Pulmonary artery endothelial cell (primary cell): Measurements from ENCODE around the gene SH3GL1. TPM values are rescaled to one million over a fixed set of nuclear protein-coding genes. Genes with fewer than 3 reads are reported as not detected.

ENCODE experiments used
- DNase-seq: peaks from one replicate; pipeline ENCODE4 v3.0.0-alpha.2; 2011; ENCODE audit warnings: low read depth, low spot score
- total RNA-seq: library from RNA; depleted of rRNA; stranded (reverse); fragments of >200 nt; gene quantifications from 2 replicates; pipeline ENCODE4 v1.2.3, GENCODE V29; 2014

The SH3GL1 gene
- total RNA-seq, 1 donor from 2014 or later, result 48.3 TPM

- no peak for DNase-seq
Observed at GRCh38 chr19:4399812-4400134, 574 bp downstream of the SH3GL1 start.

- DNase-seq, result no peak
Observed at GRCh38 chr19:4396949-4397783, 3.2 kb downstream of the SH3GL1 start.

DNA sequence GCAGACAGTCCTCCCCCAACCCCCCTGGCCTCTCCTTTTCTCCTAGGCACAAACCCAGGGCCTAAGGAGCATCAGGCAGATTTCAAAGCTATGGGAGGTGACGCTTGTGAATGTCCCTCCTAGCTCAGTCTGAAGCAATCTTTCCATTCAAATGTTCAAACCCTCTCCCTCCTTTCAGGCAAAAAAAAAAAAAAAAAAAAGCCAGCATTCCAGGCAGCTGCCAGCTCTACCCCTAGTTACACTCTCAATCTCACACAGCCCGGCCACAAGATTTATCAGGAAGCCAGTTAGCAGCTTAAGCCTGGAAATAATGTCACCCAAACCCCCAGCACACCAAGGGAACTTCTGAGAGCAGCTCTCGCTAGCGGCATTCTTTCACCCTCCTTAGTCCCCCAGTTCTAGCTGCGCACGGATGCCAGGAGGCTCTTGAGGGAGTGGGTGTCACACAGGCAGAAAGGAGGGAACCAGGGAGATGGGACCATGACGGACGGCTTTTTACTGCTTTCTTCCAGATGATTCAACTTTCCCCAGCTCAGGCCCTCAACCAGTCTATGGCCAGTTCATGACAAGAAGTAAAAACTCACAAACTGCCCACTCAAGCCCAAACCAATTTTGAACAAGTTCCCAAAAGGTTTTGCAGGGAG lies 6.3 kb downstream of the SH3GL1 start:
- DNase-seq, result no peak

DNA sequence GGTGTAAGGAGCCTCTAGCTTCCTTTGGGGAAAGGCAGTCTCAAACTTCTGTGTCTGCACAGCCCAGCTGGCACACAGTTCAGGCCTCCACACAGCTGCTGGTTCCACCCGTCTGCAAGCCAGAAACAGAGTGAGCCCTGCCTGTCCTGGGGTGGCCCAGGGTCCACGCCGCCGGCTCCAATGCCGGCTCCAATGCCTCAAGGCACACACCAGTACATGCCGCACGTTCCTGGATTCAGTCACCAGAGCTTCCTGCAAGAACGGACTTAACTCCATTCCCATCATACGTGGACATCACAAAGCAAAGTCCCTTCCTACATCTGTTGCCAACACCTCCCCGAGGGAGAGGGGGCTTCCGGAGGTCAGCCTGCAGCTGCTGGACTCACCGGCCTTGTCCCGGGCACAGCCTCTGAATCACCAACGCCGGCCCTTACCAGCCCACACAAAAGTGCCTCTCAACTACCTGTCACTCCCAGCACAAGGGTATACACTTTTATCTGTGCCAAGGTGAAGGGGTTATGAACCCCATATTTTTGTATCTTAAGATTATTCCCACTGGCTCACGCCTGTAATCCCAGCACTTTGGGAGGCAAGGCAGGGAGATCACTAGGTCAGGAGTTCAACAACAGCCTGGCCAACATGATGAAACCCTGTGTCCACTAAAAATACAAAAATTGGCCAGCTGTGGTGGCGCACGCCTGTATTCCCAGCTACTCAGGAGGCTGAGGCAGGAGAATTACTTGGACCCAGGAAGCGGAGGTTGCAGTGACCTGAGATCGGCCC lies 8.5 kb downstream of the SH3GL1 start:
- DNase-seq, result peak; percentile 100

DNA sequence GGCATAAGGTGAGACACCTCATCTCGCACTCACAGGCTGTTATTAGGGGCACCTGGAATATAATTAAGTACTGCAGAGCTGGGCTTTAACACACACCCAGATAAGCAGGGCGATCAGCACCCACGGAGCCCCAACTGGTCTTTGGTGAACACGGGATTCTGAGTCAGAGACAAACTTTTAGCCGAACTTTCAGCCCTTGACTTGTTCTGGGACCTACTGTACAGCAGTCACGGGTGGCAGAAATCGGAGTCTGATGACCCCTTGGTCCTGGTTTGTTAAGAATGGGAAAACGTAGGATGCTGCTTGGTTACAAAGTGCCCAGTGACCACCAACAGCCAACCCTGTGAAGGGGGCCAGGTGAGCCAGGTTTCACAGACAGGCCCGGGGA lies 9.0 kb downstream of the SH3GL1 start:
- no peak for DNase-seq

DNA sequence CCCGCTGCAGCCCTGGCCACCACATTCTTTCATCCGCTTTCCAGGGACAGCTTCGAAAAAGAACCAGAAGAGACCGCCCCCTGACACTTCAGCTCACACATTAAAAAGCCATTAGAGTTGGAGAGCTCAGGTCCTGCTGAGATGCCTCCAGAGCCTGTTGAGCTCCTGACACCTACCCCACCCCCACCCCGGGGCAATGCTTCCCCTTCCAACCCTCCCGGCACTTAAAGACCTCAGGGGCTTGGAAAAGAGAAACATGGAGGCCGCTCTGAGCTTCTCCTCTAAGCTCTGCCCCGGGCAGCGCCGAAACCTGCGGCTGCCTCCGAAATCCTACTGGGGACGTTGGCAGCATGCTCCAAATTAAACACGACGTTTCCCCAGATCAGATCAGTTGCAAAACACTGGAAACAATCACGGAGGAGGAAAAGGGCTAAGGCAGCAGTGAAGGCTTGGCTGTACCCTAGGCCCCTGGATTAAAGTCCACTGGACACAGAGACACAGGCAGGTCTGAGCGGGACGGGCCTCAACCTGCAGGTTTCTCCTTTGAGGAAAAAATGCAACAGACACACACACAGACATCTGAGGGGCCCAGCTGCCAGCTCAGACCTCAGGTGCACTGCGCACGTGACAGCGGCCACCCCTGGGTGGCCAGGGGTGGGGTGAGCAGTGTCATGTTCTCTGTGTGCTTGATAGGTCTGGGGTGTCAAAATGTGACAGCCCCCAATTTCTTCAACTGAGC lies 9.6 kb downstream of the SH3GL1 start:
- DNase-seq, result no peak

GRCh38 chr19:4390017-4390566 lies 10.3 kb downstream of the SH3GL1 start:
- DNase-seq, result peak; percentile 71

- DNase-seq, result no peak
Observed at GRCh38 chr19:4389511-4390016, 10.8 kb downstream of the SH3GL1 start.

GRCh38 chr19:4389064-4389375 lies 11.3 kb downstream of the SH3GL1 start:
- DNase-seq, result no peak

DNA sequence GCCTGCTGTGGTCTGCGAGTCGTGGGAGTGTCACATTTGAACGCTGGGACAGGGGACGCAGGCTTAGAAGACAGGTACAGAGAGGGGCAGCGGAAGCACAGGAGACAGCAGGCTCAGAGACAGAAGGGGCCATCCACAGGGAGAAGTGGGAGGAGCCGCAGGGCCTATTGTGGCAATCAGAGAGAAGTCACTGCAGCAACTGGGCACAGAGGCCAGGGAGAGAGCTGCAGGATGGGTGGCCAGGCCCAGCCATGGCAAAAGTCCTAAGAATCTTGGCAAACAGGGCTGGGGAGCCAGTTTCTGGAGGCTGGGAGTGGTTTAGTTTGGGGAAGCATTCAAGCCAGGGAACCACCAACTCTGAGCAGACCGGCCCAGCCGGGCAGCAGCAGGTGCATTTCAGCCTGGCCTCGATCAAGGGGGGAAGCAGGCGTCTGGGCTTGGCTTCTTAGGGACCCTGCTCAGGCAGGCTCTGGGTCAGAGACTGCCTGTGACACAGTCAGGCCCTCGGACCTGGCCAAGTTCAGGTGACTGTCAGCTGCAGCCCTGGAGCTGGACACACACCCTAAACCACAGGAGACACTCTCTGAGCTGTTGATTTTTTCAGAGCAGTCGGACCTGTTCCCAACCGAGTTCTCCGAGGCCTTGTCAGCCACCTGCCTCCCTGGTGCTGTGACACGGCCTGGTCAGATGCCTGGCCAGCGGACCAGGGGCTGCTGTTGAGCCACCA lies 11.8 kb downstream of the SH3GL1 start:
- no peak for DNase-seq

DNA sequence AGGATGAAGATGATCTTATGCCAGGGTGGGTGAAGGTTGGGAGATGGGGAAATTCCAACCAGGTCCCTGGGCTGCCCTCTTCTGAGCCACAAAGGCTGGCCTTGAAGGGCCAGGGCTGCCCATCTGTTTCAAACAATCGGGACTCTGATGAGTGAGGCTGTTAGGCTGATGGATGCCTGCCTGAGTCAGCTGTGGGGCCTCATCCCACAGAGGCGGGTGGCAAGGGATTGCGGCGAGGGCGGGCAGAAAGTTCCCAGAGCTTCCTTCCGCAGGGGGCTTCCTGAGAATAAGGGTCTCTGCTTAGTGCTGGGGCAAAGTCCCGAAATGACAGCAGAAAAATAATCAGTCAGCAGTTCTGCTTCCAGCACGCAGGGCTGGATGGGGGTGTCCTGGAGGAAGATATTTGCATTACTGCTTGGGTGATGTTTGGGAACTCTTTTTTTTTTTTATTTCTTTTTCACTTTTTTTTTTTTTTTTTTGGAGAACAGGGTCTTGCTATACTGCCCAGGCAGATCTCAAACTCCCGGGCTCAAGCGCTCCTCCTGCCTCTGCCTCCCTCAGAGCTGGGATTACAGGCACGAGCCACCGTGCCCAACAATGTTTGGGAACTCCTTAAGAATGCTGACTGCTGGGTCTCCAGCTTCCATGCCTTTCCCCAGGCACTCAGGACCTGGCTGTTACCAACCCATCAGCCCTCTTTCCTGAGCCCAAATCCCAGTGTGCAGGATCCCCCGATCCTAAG lies 14.1 kb downstream of the SH3GL1 start:
- no peak for DNase-seq

- no peak for DNase-seq
Observed at GRCh38 chr19:4385291-4386040, 14.9 kb downstream of the SH3GL1 start.

GRCh38 chr19:4380254-4380727 lies 20.1 kb downstream of the SH3GL1 start:
- no peak for DNase-seq

- no peak for DNase-seq
Observed at GRCh38 chr19:4379383-4380253, 20.7 kb downstream of the SH3GL1 start.

GRCh38 chr19:4378886-4379285 lies 21.5 kb downstream of the SH3GL1 start:
- DNase-seq, result no peak

DNA sequence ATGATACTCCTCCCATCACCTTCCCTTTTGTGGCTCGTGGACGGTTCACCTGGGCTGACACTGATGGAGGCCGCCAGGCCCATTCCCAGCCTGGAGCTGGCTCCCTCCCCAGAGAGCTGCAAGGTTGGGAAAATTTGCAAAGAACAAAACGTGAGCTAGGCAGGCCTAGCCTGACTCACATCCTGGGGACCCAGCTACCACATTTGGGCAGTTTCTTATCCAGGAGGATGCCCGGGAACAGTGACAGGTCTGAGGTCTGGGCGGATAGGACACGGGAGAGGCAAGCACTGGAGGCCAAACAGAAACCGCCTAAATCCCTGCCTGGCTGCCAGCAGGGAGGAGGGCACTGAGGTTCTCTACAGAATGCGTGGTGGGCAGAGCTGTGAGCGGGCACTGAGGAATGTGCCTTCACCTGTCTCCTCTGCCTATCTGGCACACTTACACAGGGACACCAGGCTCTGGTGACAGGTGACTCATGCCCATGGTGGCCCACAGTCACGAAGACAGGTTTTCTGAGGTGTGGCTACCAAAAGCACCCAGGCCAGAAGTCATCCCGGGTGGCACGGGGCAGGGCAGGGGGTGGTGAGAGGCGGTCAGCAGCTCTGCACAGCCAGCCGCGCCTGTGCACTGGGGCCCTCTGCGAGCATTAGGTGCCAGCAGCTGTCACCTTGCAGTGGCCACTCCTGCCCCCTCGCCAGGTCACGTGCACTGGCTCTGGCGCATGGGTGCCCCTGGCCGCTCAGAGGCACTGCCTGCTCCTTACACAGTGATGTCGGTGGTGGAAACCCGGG lies 23.2 kb downstream of the SH3GL1 start:
- no peak for DNase-seq

DNA sequence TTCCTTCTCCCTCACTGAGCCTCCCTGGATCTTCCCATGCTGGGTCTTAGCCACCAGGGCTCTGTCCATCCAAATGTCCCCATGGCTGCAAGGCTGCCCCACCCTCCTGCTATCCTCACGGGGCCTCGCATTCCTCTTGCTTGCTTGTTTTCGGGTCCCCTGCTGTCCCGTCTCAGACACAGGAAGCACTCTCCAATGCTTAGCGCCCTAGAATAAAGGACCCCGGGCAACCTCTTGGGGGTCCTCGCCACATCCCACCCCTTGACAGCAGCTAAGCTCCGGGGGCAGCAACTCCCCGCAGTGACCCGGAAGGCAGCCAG lies 23.7 kb downstream of the SH3GL1 start:
- DNase-seq, result no peak
